ENCODE results near the gene NYAP2.

The NYAP2 gene

DNA sequence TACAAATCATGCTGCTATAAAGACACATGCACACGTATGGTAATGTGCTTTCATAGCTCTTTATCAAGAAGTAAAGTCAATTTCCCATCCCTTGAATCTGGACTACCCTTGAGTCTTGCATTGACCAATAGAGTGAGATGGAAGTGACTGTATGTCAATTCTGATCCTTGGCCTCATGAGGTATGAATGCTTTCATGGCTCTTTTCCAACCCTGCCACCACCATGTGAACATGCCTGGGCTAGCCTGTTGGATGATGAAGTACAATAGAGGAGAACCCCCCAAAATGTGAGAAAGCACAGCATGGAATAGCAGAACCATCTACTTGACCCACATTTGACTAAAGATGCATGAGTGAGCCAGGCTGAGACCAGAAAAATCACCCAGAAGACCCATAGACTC, 237.0 kb downstream of the NYAP2 start:
- no peak for DNase-seq

DNA sequence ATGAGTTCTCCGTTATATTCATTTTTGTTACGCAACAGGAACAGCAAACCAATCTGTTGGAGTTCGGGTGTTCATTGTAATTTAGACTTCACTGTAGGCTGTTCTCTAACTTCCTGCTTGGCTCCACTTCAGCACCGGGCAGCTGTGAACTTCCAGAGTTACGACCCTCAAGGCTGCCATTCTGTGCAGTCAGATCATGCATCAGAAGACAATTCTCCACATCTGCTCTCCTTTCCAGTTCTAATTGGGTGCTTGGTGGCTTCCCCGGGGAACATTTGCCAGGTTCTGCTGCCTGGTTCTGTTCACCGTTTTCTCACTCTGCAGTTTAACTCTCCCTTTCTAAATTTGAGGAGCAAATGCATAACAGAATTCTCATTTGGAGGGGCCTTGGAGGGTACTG, 237.7 kb downstream of the NYAP2 start:
- DNase-seq = no peak

DNA sequence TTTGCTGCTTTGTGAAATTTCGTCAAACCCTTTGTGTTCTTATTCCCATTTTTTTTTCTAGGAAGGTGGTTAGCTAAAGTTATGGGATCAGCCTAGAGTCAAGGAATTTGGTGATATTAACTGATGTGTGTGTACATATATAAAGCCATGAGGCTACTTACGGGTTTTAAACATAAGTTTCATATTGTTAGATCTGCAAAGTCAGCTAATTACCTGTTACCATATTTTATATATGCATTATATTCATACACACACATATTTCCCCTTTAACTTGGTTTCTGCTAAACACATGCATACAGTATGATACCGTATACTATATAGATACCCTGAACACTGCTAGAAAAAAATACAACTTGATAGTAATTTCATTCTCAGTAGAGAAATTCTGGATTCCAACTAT, 241.0 kb downstream of the NYAP2 start:
- DNase-seq = no peak

- no peak for DNase-seq
Observed at GRCh38 chr2:225649274-225649673, 249.8 kb downstream of the NYAP2 start.

DNA sequence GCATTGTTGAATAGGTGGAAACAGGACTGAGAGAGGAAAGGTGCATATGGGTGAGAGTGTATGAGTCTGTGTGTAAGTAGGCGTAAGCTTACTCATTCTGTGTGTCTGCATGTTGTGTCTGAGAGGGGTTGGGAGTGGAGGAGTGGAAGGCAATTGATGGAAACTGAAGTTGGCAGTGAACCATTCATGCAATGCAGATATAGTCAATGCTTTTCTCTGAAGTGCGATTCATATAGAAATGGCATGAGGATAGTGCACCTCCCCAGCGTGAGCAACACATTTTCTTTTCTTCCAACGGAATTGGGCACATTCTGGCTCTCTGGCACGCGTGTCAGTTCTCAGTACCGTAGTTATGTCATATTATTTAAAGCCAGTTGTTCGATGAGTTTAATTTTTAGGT, 250.5 kb downstream of the NYAP2 start:
- no peak for DNase-seq

DNA sequence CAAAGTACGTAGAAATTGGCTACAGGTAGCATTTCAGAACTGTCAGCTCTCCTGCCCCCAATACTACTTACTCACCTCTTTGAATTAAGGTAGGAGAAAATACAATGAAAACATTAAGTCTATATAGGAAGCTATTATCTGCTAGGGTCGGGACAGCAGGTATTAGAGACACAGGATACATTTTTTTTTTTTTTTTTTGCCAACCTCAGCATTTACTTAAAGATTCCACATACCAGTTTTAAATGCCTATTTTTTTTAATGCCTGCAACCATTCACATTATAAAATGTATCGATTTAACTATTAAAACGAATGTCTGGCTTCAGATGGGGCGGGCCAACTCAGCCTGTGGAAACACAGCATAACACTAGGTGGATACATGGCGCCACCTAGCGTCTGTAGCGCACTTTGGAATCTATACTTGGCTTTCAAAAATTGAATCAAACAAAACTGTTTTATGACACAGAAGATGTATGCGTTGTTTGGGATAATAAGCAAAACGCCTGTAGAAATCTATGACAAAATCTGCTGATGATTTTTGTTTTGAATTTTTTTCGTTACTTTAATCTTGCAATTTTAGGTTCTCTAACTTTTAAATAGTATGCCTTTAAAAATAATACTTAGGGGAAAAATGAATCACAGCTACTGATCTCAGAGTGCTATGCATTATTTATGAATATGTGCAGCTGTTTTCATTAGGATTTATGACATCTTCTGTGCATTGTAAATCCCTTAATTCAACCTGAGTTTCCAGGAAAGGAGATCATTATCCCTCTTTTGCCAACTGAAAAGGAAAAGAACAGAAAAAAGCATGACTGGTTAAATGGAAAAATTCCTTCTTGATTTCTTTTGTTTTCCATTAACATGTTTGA, 261.0 kb downstream of the NYAP2 start:
- DNase-seq = peak in 1 of 2 experiments; percentile 34

GRCh38 chr2:225662101-225662500, 262.6 kb downstream of the NYAP2 start:
- no peak for DNase-seq

GRCh38 chr2:225667445-225667844, 267.9 kb downstream of the NYAP2 start:
- no peak for DNase-seq

GRCh38 chr2:225668606-225669266, 269.2 kb downstream of the NYAP2 start:
- peak in 1 of 2 experiments; percentile 9 for DNase-seq

DNA sequence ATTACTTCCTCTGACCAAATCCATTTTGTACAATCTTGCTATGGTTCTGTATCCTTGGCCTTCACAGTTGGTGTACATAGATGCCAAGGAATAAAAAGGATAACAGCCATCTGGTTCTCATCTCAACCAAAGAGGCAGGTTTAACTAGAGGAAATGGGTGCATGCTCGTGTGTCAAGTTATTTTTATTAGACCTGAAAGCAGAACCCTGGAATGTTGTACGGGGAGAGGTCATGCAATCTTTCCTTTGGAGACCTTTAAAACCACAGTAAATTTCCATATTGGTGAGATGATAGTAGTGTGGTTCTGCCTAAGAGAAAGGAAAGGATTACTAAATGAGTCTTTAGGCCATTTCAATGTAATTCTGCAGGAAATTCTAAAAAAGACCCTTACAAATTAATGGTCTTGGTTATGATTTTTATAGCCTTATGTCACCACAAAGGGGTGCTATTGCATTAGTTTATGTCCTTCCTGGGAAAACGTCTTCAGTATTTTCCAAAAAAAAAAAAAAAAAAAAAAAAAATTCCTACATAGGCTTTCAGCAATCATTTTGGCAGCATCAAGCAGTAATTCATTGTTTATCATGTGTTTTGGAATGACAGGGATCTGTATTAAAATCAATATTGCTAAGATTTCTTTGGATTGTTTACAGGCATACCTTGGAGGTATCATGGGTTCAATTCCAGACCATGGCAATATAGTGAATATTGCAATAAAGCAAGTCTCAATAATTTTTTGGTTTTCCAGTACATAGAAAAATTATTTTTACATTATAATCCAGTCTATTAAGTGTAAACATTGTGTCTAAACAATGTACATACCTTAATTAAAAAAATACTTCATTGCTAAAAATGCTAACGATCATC, 270.8 kb downstream of the NYAP2 start:
- no peak for DNase-seq

- DNase-seq = no peak
Observed at GRCh38 chr2:225678792-225679191, 279.3 kb downstream of the NYAP2 start.

GRCh38 chr2:225683258-225683657, 283.7 kb downstream of the NYAP2 start:
- DNase-seq = no peak

GRCh38 chr2:225690153-225690552, 290.6 kb downstream of the NYAP2 start:
- DNase-seq = no peak

DNA sequence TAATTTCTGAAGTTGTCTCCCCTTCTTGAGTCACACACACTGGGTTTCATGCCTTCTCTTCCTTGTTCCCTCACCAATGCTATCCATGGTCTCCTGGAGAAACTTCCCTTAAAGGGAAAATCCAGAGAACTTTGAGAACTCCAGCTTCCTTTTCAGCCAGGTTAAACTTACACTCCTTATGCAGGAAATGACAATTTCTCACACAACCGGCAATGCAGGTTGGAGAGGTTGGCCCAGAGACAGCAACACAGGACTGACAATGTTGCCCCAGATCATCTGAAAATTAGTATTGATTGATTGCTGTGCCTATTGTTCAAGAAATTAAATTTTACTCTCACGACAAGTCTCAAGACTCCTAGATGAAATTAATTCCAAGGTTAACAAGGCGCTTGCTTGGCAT, 292.2 kb downstream of the NYAP2 start:
- DNase-seq = no peak

- no peak for DNase-seq
Observed at GRCh38 chr2:225693259-225693658, 293.7 kb downstream of the NYAP2 start.

GRCh38 chr2:225694664-225695063, 295.2 kb downstream of the NYAP2 start:
- DNase-seq = no peak

DNA sequence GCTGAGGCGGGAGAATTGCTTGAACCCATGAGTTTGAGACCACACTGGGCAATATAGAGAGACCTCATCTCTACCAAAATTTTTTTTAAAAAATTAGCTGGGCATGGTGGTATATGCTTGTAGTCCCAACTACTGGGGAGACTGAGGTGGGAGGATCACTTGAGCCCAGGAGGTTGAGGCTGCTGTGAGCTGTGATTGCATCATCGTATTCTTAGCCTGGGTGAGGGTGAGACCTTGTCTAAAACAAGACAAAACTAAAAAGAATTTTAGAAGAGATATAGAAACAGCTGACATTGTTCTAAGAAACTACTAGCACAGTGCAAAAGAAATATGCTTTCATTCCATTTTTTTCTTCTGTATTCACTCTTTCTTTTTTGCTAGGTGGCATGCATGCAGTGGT, 298.4 kb downstream of the NYAP2 start:
- DNase-seq = no peak
